ENCODE measurements around the gene ELF5.

The ELF5 gene

DNA sequence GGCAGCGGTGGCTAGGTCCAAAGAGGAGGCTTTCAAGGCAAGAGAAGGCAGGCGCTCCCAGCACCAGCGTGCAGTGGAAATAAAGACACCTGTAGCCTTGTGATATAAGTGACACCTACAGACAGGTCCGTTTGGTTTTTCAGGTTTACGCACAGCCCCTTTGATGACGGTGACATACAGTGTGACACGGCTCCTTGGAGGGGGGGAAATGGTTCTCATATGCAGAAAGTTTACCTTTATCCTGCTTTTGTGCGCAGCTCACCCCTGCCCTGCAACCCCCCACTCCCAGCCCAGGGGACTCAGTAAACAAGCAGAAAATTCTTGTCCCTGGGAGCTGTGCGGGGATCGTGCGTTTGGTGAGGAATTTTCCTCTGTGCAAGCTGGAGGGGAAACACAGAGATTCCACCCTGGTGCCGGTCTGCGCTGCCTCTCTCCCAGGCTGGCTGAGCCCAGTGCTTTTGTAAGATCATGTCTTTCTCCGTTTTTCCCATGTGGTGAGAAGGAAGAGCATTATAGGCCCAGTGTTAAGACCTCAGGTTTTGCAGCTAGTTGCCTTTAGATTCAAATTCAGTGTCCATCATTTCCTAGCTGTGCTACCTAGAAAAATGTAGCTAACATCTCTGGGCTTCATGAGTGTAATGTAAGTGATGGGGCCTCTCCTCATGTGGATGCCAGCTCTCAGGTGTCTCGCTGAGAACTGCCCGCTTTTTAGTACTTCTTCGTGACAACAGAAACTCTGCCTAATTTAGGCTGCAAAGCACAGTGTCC lies at the start of gene ELF5:
Gene ELF5, minus strand, starts transcription at position 113 of the 768 bp plus-strand sequence. CDS start 8,045 bp downstream, outside the sequence.
- DNase-seq (ENCODE audit: low read depth in 2 of 2): no peak

DNA sequence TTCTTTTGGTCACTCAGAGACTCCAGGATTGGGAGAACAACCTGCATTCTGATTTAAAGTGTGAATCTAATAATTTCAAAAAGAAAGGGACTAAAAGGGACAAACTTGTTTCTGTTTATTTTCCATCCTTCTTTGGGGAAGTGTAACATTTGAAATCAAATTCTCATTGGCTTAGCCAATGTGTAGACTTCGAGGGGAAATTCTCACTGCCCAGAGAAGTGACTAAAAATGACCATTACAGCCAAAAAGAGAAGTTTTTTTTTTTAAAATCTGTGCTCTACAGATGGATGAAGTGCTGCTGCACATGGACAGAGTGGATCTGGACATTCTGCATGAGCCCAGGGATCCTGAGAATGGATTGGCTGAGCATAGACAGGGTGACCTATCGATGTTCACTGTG lies 49.4 kb upstream of the ELF5 start:
- DNase-seq (ENCODE audit: low read depth in 2 of 2): no peak

- DNase-seq (ENCODE audit: low read depth in 2 of 2): no peak
These were observed 46.9 kb upstream of the ELF5 start for GRCh38 chr11:34560511-34560910.

DNA sequence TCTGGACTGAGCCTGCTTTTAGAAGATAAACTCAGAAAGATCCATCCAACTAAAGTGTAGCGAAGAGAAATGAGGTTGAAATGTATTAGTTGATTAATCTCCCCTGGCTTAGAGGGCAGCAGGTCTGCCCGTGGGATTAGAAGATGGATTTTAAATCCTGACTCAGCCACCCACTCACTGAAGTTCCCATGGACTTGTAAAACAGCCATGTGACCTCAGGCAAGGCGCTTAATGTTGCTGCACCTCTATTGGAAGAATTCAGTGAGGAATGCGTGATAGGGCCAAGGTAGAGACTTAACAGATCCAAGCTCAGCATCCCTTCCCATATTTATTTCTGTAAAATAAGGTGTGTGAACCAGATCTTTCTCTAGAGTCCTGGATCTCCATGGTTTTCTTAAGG lies 45.1 kb upstream of the ELF5 start:
- no peak for DNase-seq (ENCODE audit: low read depth in 2 of 2)

GRCh38 chr11:34558211-34558610 lies 44.6 kb upstream of the ELF5 start:
- DNase-seq (ENCODE audit: low read depth in 2 of 2): no peak

GRCh38 chr11:34552270-34552669 lies 38.7 kb upstream of the ELF5 start:
- DNase-seq (ENCODE audit: low read depth in 2 of 2): no peak

- DNase-seq (ENCODE audit: low read depth in 2 of 2): no peak
These were observed 35.7 kb upstream of the ELF5 start for GRCh38 chr11:34549271-34549670.

GRCh38 chr11:34548278-34548677 lies 34.7 kb upstream of the ELF5 start:
- DNase-seq (ENCODE audit: low read depth in 2 of 2): no peak

DNA sequence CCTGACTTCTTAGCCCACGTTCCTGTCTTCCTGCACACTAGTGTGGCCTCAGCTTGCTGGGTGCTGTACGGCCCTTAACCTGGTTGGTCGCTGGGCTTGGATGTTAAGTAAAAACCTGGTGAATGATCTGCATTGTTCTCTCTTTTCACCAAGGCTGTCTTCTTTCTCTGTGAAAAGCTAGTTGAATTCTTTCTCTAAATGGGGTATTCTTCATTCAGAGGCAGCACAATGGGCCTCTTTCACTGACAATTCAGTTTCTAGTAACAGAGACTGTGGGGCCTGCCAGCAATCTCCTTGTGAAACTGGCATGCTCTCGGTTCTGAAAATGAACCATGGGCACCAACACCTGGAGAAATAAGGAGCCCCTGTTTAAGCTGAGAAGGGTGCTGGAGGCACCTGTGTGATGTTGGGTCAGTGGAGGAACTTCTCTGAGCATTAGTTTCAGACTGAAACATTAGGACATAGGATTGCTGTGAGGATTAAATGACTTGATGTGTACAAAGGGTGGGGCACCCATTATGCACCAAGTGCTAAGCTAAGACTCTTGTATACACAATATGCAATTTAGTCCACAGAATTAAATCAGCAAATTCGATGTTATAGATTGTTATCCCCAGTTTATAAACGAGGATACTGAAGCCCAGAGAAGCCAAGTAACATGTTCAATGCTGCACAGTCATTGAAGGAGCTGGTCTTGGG lies 33.1 kb upstream of the ELF5 start:
- DNase-seq (ENCODE audit: low read depth in 2 of 2): no peak

DNA sequence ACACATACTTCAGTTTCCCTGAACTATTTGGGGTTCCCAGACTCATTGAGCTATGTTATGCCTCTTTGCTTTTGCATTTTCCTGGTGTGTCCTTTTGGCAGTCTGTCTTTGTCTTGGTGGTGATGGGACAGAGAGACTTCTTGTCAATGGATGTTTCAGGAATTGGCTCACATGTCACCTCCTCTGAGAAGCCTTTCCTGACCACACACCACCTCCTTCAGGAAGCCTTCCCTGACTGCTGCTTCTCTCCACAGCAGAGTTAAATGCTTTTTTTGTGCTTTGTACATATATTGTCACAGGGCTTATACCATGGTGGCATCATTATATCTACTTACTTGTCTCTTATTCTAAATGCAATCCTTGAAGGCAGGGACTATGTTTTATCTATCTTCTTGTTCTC lies 28.5 kb upstream of the ELF5 start:
- DNase-seq (ENCODE audit: low read depth in 2 of 2): no peak

- no peak for DNase-seq (ENCODE audit: low read depth in 2 of 2)
These were observed 27.3 kb upstream of the ELF5 start for GRCh38 chr11:34540870-34541269.

DNA sequence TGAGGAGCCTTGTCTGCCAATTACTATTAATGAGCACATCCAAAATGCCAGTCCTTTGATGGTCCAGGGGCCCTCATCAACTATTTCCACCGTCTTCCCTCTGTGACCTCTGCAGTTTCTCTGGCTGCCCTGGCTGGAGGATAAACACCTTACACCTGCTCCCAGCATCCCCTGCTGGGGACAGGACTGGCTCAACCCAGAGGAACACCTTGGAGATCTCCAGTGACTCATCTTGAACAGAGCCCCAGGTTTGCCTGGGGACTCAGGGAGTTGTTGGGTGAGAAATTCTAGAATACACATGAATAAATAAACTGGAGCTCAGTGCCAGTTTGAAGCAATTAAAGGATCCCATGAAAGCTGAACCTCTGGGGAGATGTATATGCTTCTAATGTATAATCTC lies 24.0 kb upstream of the ELF5 start:
- no peak for DNase-seq (ENCODE audit: low read depth in 2 of 2)

DNA sequence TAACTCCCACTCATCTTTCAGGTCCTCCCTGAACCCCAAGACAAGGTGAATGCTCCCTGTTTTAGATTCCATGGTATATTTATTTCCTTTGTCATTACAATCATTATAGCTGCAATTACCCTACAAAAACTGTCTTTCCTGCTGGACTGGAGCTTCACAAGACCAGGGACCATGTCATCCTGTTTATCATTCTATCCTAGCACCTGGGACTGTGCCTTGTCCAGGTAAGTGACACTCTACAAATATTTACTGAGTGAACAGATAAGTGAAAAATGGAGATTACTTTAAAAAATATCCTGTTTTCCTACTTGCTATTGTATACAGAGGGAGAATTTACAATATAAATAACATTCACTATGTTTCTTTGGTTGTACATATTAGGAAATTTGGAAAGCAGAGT lies 22.5 kb upstream of the ELF5 start:
- no peak for DNase-seq (ENCODE audit: low read depth in 2 of 2)

GRCh38 chr11:34534826-34535225 lies 21.2 kb upstream of the ELF5 start:
- DNase-seq (ENCODE audit: low read depth in 2 of 2): no peak

DNA sequence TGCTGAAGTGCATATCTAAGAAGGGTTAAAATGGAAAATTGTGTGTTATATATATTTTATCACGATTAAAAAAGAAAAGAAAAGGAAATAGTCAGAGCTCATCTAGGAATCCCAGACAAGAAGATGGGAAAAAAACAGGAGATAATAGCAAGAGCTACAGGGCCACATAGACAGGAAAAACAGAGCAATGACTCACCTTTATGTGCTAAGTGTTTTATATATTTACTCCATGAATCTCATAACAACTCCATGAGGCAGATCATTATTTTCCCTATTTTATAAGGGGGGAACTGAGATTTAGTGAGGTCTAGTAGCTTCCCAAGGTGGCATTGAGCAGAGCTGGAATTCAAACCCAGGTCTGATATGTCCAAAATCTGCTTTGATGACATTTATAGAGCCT lies 18.1 kb upstream of the ELF5 start:
- no peak for DNase-seq (ENCODE audit: low read depth in 2 of 2)

- DNase-seq (ENCODE audit: low read depth in 2 of 2): no peak
These were observed 17.1 kb upstream of the ELF5 start for GRCh38 chr11:34530545-34531234.

DNA sequence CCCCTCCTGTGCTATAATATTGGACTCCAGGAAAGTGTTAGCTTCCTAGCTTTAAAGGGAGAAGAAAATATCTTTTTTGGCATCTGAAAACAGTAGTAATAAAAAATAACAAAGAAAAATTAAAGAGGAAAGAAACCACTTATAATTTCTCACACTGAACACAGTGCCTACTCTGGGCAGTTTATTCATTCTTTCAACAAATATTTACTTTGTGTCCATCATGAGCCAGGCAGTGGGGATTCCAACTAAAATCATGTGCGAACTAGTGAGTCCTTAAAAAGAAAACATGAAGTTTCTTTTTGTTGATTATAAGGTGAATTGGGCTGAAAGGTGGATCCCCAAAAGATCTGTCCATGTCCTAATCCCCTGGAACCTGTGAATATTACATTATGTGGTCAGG lies 16.0 kb upstream of the ELF5 start:
- no peak for DNase-seq (ENCODE audit: low read depth in 2 of 2)

DNA sequence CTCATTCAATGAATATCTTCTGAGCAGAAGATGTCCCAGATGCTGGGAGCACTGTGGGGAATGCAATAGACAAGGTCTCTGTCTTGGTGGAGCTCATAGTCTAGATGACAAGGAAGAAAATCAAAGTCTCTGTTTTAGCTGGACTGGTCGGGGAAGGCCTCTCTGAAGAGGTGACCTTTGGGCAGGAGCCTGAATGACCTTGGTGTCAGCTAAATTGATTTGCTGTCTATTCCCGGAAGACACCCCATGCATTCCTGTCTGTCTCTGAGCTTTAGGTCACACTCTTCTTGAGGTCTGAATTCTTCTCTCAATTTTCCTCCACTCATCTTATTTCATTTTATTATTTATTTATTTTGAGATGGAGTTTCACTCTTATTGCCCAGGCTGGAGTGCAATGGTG lies 14.5 kb upstream of the ELF5 start:
- no peak for DNase-seq (ENCODE audit: low read depth in 2 of 2)

- DNase-seq (ENCODE audit: low read depth in 2 of 2): no peak
These were observed 12.5 kb upstream of the ELF5 start for GRCh38 chr11:34525888-34526657.

DNA sequence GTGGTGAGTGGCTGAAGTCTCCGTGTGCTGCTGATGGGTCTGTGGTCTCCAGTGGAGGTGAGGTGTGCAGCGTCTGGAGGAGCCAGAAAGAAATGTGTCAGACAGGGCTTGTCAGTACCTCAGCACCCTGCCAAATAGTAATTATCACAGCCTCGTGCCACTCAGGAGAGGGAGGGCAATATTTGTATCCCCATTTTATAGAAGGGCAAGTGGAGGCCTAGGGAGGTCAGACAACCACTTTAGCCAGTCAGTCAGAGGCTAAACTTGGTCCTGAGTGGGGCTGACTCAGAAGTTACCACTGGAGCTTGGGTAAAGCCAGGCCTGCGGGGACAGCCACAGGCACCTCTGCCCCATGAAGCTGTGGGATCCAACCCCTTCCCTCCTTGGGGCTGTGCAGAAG lies 11.5 kb upstream of the ELF5 start:
- DNase-seq (ENCODE audit: low read depth in 2 of 2): no peak

- no peak for DNase-seq (ENCODE audit: low read depth in 2 of 2)
These were observed 11.1 kb upstream of the ELF5 start for GRCh38 chr11:34524696-34525095.

DNA sequence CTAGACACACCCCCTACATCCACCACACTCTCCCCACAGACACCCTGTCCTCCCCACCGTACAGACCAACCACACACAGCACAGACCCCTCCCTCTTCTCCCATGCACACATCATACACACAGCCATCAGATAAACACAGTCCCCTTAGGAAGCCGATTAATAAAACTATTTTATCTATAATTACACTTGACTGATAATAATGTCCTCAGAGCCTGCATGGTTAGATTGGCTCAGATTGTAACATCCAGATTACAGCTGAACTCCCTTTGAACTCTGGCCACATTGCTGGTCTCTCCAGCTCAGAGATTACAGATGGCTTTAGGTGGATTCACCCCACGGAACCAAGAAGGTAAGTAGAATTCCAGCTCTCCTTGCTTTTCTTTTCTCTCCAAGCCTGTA lies 9.5 kb upstream of the ELF5 start:
- no peak for DNase-seq (ENCODE audit: low read depth in 2 of 2)
